ENCODE results near the gene SSX1. TPM values are rescaled to one million over a fixed set of nuclear protein-coding genes. Genes with fewer than 3 reads are reported as not detected.
"Not testable (repeated sequence)": the region's sequence is repeated elsewhere in the genome, so short reads cannot be mapped to it uniquely, and the experiment has no call there.

SSX1 gene
- total and polyA plus RNA-seq, 9 of the 15 experiments (the other 6 are each of a cell fraction or from before 2014, with no cell fraction given) = 15.2 to 221 (median 115) TPM

- TF ChIP-seq MGA (IDR thresholded peaks at IDR 0.05) (peak; percentile 62), YY1 (IDR thresholded peaks at IDR 0.05; ENCODE audit: borderline replicate concordance in 1 of 3, control insufficient read depth in 1 of 3, extremely low read depth in 1 of 3, insufficient read depth in 3 of 3, insufficient read length in 1 of 3, insufficient replicate concordance in 2 of 3, low read depth in 1 of 3, low read length in 2 of 3) (peak in 1 of 3 experiments; percentile 81), JUND (IDR thresholded peaks at IDR 0.05; ENCODE audit: borderline replicate concordance, low read depth, low read length) (0 out of 2 replicates have a peak, but pooled peaks have one; percentile 24), C11orf30 (IDR thresholded peaks at IDR 0.05; ENCODE audit: low read depth) (peak; percentile 91), E2F6 (IDR thresholded peaks at IDR 0.05; ENCODE audit: borderline replicate concordance in 1 of 2, extremely low read depth in 1 of 2, insufficient read depth in 1 of 2, insufficient read length in 1 of 2, low read depth in 1 of 2, low read length in 1 of 2, poor library complexity in 1 of 2, severe bottlenecking in 1 of 2) (peak; percentile 67 to 81), NRF1 (conservative IDR thresholded peaks at IDR 0.05 in 1 of 2, IDR thresholded peaks at IDR 0.05 in 1 of 2) (peak; percentile 85 to 87), POLR2B (IDR thresholded peaks at IDR 0.05; ENCODE audit: low read depth, partially characterized antibody) (peak; percentile 82), MEIS2 (IDR thresholded peaks at IDR 0.05; ENCODE audit: partially characterized antibody) (peak; percentile 7), PML (IDR thresholded peaks at IDR 0.05; ENCODE audit: low read length) (peak; percentile 51; the same call in 1 of the 2 replicates), RB1 (IDR thresholded peaks at IDR 0.05; ENCODE audit: low read depth) (peak; percentile 50; the same call in 1 of the 2 replicates), POLR2H (tag; IDR thresholded peaks at IDR 0.05; ENCODE audit: low read depth) (peak; percentile 93), TAF7 (tag; IDR thresholded peaks at IDR 0.05) (peak; percentile 72), CHD2 (IDR thresholded peaks at IDR 0.05; ENCODE audit: low read depth, low read length) (peak; percentile 66)
- TF ChIP-seq JUND (tag; IDR thresholded peaks at IDR 0.05; ENCODE audit: borderline replicate concordance, low read depth, low read length) = not testable (repeated sequence)
These were observed at the start of gene SSX1 (continued) for GRCh38 chrX:48255062-48255796.

Data from K562 (cell line).